Measurements from ENCODE around the gene LRRC25. TPM values are rescaled to one million over a fixed set of nuclear protein-coding genes. Genes with fewer than 3 reads are reported as not detected.

Gene LRRC25
- polyA plus RNA-seq, 1 experiment: 0.12 TPM

- DNase-seq (ENCODE audit: low read depth, low spot score): no peak
- CTCF ChIA-PET: interaction anchor here (0.7 to 3.0 kb wide), 13 partner anchors 8 to 110 kb away, joined by 3 to 18 read pairs (median 7); partner anchors contain the start of gene LRRC25
- Histone ChIP-seq H3K4me3 (ENCODE audit: low read depth, low read length) (peak overlapping the region; percentile 77), H3K27me3 (ENCODE audit: control insufficient read depth, insufficient read depth, low read length) (no peaks in the 10 kb centered on the region), H3K27ac (ENCODE audit: low read depth, low read length) (no peak overlapping the region), H3K9me3 (ENCODE audit: control insufficient read depth, insufficient read depth, low read length) (peaks cover 15% of the 10 kb centered on the region)
- POLR2A ChIA-PET: interaction anchor here (0.6 to 1.6 kb wide), 3 partner anchors 24 to 110 kb away, joined by 3 to 5 read pairs (median 4); no protein-coding TSS in a partner anchor
- TF ChIP-seq CTCF (IDR thresholded peaks at IDR 0.05; ENCODE audit: low read depth, low read length): no peak
Observed at GRCh38 chr19:18388960-18389725, 8.3 kb downstream of the LRRC25 start.

- Histone ChIP-seq H3K27me3 (ENCODE audit: control insufficient read depth, insufficient read depth, low read length) (no peaks in the 10 kb centered on the region), H3K27ac (ENCODE audit: low read depth, low read length) (no peak overlapping the region), H3K4me3 (ENCODE audit: low read depth, low read length) (peak overlapping the region; percentile 77), H3K9me3 (ENCODE audit: control insufficient read depth, insufficient read depth, low read length) (peaks cover 15% of the 10 kb centered on the region)
- TF ChIP-seq CTCF (IDR thresholded peaks at IDR 0.05; ENCODE audit: low read depth, low read length): peak; percentile 80
- no peak for DNase-seq (ENCODE audit: low read depth, low spot score)
- ChIA-PET POLR2A (interaction anchor here (0.6 to 1.6 kb wide), 6 partner anchors 24 to 109 kb away, joined by 3 to 10 read pairs (median 4); partner anchors contain the start of gene JUND), CTCF (interaction anchor here (0.5 to 3.0 kb wide), 22 partner anchors 8 to 850 kb away, joined by 3 to 18 read pairs (median 7); partner anchors contain the start of gene LRRC25)
Observed at GRCh38 chr19:18388100-18388959, 9.1 kb downstream of the LRRC25 start.

GRCh38 chr19:18386543-18387271 is 10.7 kb downstream of the LRRC25 start:
- H3K27ac ChIP-seq (ENCODE audit: low read depth, low read length): peak overlapping the region; percentile 39
- no peak for TF ChIP-seq CTCF (IDR thresholded peaks at IDR 0.05; ENCODE audit: low read depth, low read length)
- H3K4me3 ChIP-seq (ENCODE audit: low read depth, low read length): peak overlapping the region; percentile 77
- POLR2A ChIA-PET: interaction anchor here (0.5 to 1.7 kb wide), 8 partner anchors 12 to 107 kb away, joined by 3 to 13 read pairs (median 6); partner anchors contain the start of gene JUND
- no peaks in the 10 kb centered on the region for H3K27me3 ChIP-seq (ENCODE audit: control insufficient read depth, insufficient read depth, low read length)
- CTCF ChIA-PET: interaction anchor here (0.6 to 3.0 kb wide), 5 partner anchors 8 to 107 kb away, joined by 5 to 15 read pairs (median 7); no protein-coding TSS in a partner anchor
- no peak for DNase-seq (ENCODE audit: low read depth, low spot score)
- peaks cover 15% of the 10 kb centered on the region for H3K9me3 ChIP-seq (ENCODE audit: control insufficient read depth, insufficient read depth, low read length)

- Histone ChIP-seq H3K27ac (ENCODE audit: low read depth, low read length) (peak within 1 kb of the TSS; percentile 39), H3K4me3 (ENCODE audit: low read depth, low read length) (peak within 1 kb of the TSS; percentile 77), H3K27me3 (ENCODE audit: control insufficient read depth, insufficient read depth, low read length) (no peaks in the 10 kb centered on the region), H3K9me3 (ENCODE audit: control insufficient read depth, insufficient read depth, low read length) (peaks cover 15% of the 10 kb centered on the region)
- ChIA-PET CTCF (interaction anchor here (0.6 to 1.2 kb wide), 3 partner anchors 9 to 25 kb away, joined by 3 to 5 read pairs (median 3); no protein-coding TSS in a partner anchor), POLR2A (interaction anchor here (0.5 to 1.7 kb wide), 11 partner anchors 11 to 193 kb away, joined by 3 to 13 read pairs (median 6); partner anchors contain the start of genes JUND, MPV17L2 and SSBP4)
- DNase-seq (ENCODE audit: low read depth, low spot score): peak; percentile 77
- TF ChIP-seq CTCF (IDR thresholded peaks at IDR 0.05; ENCODE audit: low read depth, low read length): peak; percentile 67
Observed at GRCh38 chr19:18385675-18386542, 11.5 kb downstream of the LRRC25 start, which contains the start of gene GDF15. GDF15 (plus strand) TSS chr19:18386158; CDS start chr19:18386190, 32 bp downstream.
